ENCODE results near the gene FOCAD.

- no peak for TF ChIP-seq CTCF (IDR thresholded peaks at IDR 0.05)
- no peak for TF ChIP-seq POLR2A (IDR thresholded peaks at IDR 0.05)
These were observed 334.1 kb downstream of the FOCAD start for GRCh38 chr9:21018177-21018576.
